HL-60 (cell line): Measurements from ENCODE around the gene RUNX1.

Source experiments
- CTCF ChIP-seq: IDR thresholded peaks from one replicate; pipeline ENCODE4 v1.5.1; 2011; ENCODE audit warnings: low read length, control low read depth, inconsistent platforms; ENCODE audit not compliant: insufficient read depth
- GABPA ChIP-seq: IDR thresholded peaks from 2 replicates; pipeline ENCODE4 v1.6.1; 2012; ENCODE audit warnings: low read depth
- POLR2AphosphoS5 ChIP-seq: IDR thresholded peaks from 2 replicates; pipeline ENCODE4 v1.6.1; 2012; ENCODE audit warnings: low read depth
- REST ChIP-seq: IDR thresholded peaks from 2 replicates; pipeline ENCODE4 v1.6.1; 2012; ENCODE audit warnings: low read depth; ENCODE audit not compliant: insufficient replicate concordance
- SPI1 ChIP-seq: IDR thresholded peaks from 2 replicates; pipeline ENCODE4 v1.6.1; 2012; ENCODE audit warnings: low read depth, mild to moderate bottlenecking, borderline replicate concordance

GRCh38 chr21:34825101-34825500 is 224.0 kb downstream of the RUNX1 start:
- no peak for TF ChIP-seq CTCF
- TF ChIP-seq POLR2AphosphoS5 = no peak
- no peak for TF ChIP-seq GABPA
- no peak for TF ChIP-seq REST
- no peak for TF ChIP-seq SPI1
